GM23338 (cell line): Measurements from ENCODE around the gene CRMP1. TPM values are rescaled to one million over a fixed set of nuclear protein-coding genes. Genes with fewer than 3 reads are reported as not detected.

Experiments
- ATAC-seq: fragments of 200-7000 bp; cut with Tn5 transposase; 3 replicates; pipeline ENCODE4 v1.9.1; 2020
- DNase-seq: peaks from one replicate; pipeline ENCODE4 v3.0.0-alpha.2; 2015; ENCODE audit warnings: low spot score
- H2AFZ ChIP-seq: fragments of 200-600 bp; sonication (generic); 2 replicates; pipeline ENCODE4 v1.8.0; 2016; ENCODE audit warnings: antibody characterized with exemption, mild to moderate bottlenecking, moderate library complexity
- H3F3A ChIP-seq: fragments of 200-600 bp; sonication (generic); replicated peaks from 2 replicates; pipeline ENCODE4 v1.8.0; 2017; ENCODE audit warnings: antibody characterized with exemption, mixed run types, low read depth
- H3K27ac ChIP-seq: fragments of 200-600 bp; sonication (generic); 2 replicates; pipeline ENCODE4 v1.6.1; 2016; ENCODE audit warnings: low read depth
- H3K27me3 ChIP-seq: fragments of 200-600 bp; sonication (generic); 2 replicates; pipeline ENCODE4 v1.8.0; 2016; ENCODE audit warnings: mild to moderate bottlenecking, mixed run types, moderate library complexity; ENCODE audit not compliant: insufficient read depth
- H3K36me3 ChIP-seq: fragments of 200-600 bp; sonication (generic); 2 replicates; pipeline ENCODE4 v1.8.0; 2016; ENCODE audit warnings: mild to moderate bottlenecking; ENCODE audit not compliant: insufficient read depth
- H3K4me1 ChIP-seq: fragments of 200-600 bp; sonication (generic); 2 replicates; pipeline ENCODE4 v1.8.0; 2016; ENCODE audit warnings: mild to moderate bottlenecking, moderate library complexity; ENCODE audit not compliant: insufficient read depth
- H3K4me2 ChIP-seq: fragments of 200-600 bp; sonication (generic); 2 replicates; pipeline ENCODE4 v1.7.1; 2017; ENCODE audit warnings: mixed run types
- H3K4me3 ChIP-seq: fragments of 200-600 bp; sonication (generic); 2 replicates; pipeline ENCODE4 v1.6.1; 2016; ENCODE audit warnings: mixed run types
- H3K79me2 ChIP-seq: fragments of 200-600 bp; sonication (generic); replicated peaks from 2 replicates; pipeline ENCODE4 v1.8.0; 2017; ENCODE audit warnings: mild to moderate bottlenecking; ENCODE audit not compliant: insufficient read depth
- H3K9me2 ChIP-seq: fragments of 200-600 bp; sonication (generic); 2 replicates; pipeline ENCODE4 v1.8.0; 2017; ENCODE audit not compliant: insufficient read depth
- H4K20me1 ChIP-seq: fragments of 200-600 bp; sonication (generic); replicated peaks from 2 replicates; pipeline ENCODE4 v1.8.0; 2017; ENCODE audit warnings: mild to moderate bottlenecking; ENCODE audit not compliant: insufficient read depth
- H3K27ac Mint-ChIP-seq: 2 replicates; pipeline ENCODE4 v1.8.0; 2020; ENCODE audit warnings: inconsistent platforms, mild to moderate bottlenecking, moderate library complexity, mixed read lengths
- H3K27me3 Mint-ChIP-seq: 3 replicates; pipeline ENCODE4 v1.8.0; 2022; ENCODE audit warnings: low read depth, mild to moderate bottlenecking, moderate library complexity, mixed read lengths, inconsistent platforms; ENCODE audit not compliant: insufficient read depth, poor library complexity
- H3K36me3 Mint-ChIP-seq: 3 replicates; pipeline ENCODE4 v1.8.0; 2021; ENCODE audit warnings: low read depth, mild to moderate bottlenecking, inconsistent platforms, moderate library complexity, mixed read lengths
- H3K4me1 Mint-ChIP-seq: 3 replicates; pipeline ENCODE4 v1.8.0; 2020; ENCODE audit warnings: mild to moderate bottlenecking, inconsistent platforms, mixed read lengths
- H3K4me3 Mint-ChIP-seq: 3 replicates; pipeline ENCODE4 v1.8.0; 2021; ENCODE audit warnings: moderate library complexity, mild to moderate bottlenecking, inconsistent platforms, mixed read lengths
- H3K9me3 Mint-ChIP-seq: 3 replicates; pipeline ENCODE4 v1.8.0; 2020; ENCODE audit warnings: moderate library complexity, mild to moderate bottlenecking, inconsistent platforms, mixed read lengths
- EZH2 ChIP-seq: fragments of 200-600 bp; sonication (generic); IDR thresholded peaks from one replicate; pipeline ENCODE4 v1.8.0; 2017; ENCODE audit warnings: antibody characterized with exemption, mild to moderate bottlenecking, low read depth; ENCODE audit not compliant: unreplicated experiment
- EZH2phosphoT487 ChIP-seq: fragments of 200-600 bp; sonication (generic); IDR thresholded peaks from one replicate; pipeline ENCODE4 v1.8.1; 2018; ENCODE audit warnings: antibody characterized with exemption; ENCODE audit not compliant: unreplicated experiment
- NANOG ChIP-seq: IDR thresholded peaks from 2 replicates; pipeline ENCODE4 v1.6.1; 2016; ENCODE audit warnings: antibody characterized with exemption, borderline replicate concordance
- STAT1 ChIP-seq: IDR thresholded peaks from one replicate; pipeline ENCODE4 v1.6.1; 2016; ENCODE audit warnings: antibody characterized with exemption; ENCODE audit not compliant: unreplicated experiment
- ZNF114 ChIP-seq: fragments of 250-450 bp; sonication (Bioruptor Pico); IDR thresholded peaks from 2 replicates; pipeline ENCODE4 v1.5.0; 2020; ENCODE audit warnings: mild to moderate bottlenecking, moderate library complexity
- ZNF331 ChIP-seq: fragments of 250-450 bp; sonication (Bioruptor Pico); IDR thresholded peaks from 2 replicates; pipeline ENCODE4 v1.5.0; 2020; ENCODE audit warnings: low read depth, mild to moderate bottlenecking, moderate library complexity
- polyA plus RNA-seq: library from polyadenylated mRNA; unstranded; fragments of >200 nt; fragmentation: Nextera tagmentation; extraction: Ambion mirVana; gene quantifications from 2 replicates; pipeline ENCODE4 v1.2.1, GENCODE V29; 2016
- total RNA-seq: library from RNA; depleted of rRNA; stranded (reverse); fragments of >200 nt; shearing (Covaris generic); gene quantifications from 2 replicates; pipeline ENCODE4 v1.2.3, GENCODE V29; 2014
- TF ChIP-seq, protein P1 (sequence below), 2 experiments: fragments of 200-600 bp in 1 of 2; sonication (generic) in 1 of 2; conservative IDR thresholded peaks; 2 replicates each; pipeline versions ENCODE4 v1.5.1 to v1.6.1; 2016 to 2017; ENCODE audit warnings: antibody characterized with exemption in 2 of 2, low read depth in 2 of 2, mild to moderate bottlenecking in 2 of 2, moderate library complexity in 1 of 2
- TF ChIP-seq, protein P2 (sequence below): IDR thresholded peaks from one replicate; pipeline ENCODE4 v1.6.1; 2018; ENCODE audit warnings: antibody characterized with exemption; ENCODE audit not compliant: unreplicated experiment
- TF ChIP-seq, protein P3 (sequence below): fragments of 250-450 bp; sonication (Bioruptor Pico); IDR thresholded peaks from 2 replicates; pipeline ENCODE4 v1.5.0; 2020; ENCODE audit warnings: mild to moderate bottlenecking, moderate library complexity

Gene CRMP1
- total and polyA plus RNA-seq, 2 experiments from 2014 or later, result 52.7 to 146 TPM

DNA sequence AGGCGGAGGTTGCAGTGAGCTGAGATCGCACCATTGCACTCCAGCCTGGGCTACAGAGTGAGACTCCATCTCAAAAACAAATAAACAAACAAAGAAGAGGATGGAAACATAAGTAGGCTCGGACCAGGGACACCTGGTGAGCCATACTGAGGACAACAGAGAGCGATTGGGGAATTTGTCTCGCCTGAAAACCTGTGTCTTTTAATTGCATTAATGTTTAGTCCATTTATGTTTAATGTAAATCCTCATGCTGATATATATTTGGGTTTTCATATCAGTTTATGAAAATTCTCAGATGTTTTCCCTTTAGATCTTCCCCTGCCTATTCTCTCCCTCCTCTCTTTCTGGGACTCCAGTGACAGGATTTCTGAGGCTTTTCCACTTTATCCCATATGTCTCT, 97.3 kb downstream of the CRMP1 start:
- Histone ChIP-seq H3K27me3 (no peaks in the 10 kb centered on the region), H3K79me2 (no peaks in the 10 kb centered on the region), H3K4me3 (no peak overlapping the region), H3K4me1 (no peaks in the 10 kb centered on the region), H3K4me2 (no peak overlapping the region), H3F3A (no peaks in the 10 kb centered on the region), H2AFZ (no peak overlapping the region), H3K9me2 (no peaks in the 10 kb centered on the region), H3K36me3 (no peaks in the 10 kb centered on the region), H3K27ac (no peak overlapping the region), H4K20me1 (no peaks in the 10 kb centered on the region; the same call in 1 of the 2 replicates)
- Mint-ChIP-seq H3K36me3 (peaks cover 15% of the 10 kb centered on the region), H3K27me3 (peaks cover 6% of the 10 kb centered on the region), H3K27ac (no peak overlapping the region), H3K4me3 (no peak overlapping the region), H3K9me3 (no peaks in the 10 kb centered on the region), H3K4me1 (no peaks in the 10 kb centered on the region)
- TF ChIP-seq, protein P1, sequence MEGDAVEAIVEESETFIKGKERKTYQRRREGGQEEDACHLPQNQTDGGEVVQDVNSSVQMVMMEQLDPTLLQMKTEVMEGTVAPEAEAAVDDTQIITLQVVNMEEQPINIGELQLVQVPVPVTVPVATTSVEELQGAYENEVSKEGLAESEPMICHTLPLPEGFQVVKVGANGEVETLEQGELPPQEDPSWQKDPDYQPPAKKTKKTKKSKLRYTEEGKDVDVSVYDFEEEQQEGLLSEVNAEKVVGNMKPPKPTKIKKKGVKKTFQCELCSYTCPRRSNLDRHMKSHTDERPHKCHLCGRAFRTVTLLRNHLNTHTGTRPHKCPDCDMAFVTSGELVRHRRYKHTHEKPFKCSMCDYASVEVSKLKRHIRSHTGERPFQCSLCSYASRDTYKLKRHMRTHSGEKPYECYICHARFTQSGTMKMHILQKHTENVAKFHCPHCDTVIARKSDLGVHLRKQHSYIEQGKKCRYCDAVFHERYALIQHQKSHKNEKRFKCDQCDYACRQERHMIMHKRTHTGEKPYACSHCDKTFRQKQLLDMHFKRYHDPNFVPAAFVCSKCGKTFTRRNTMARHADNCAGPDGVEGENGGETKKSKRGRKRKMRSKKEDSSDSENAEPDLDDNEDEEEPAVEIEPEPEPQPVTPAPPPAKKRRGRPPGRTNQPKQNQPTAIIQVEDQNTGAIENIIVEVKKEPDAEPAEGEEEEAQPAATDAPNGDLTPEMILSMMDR (conservative IDR thresholded peaks at IDR 0.05; ENCODE audit: low read depth in 2 of 2), result no peak
- TF ChIP-seq ZNF331 (CRISPR knock-in tag) (no peak), NANOG (no peak), EZH2 (no peak), EZH2phosphoT487 (no peak), STAT1 (no peak), ZNF114 (CRISPR knock-in tag) (no peak)
- TF ChIP-seq, protein P2, sequence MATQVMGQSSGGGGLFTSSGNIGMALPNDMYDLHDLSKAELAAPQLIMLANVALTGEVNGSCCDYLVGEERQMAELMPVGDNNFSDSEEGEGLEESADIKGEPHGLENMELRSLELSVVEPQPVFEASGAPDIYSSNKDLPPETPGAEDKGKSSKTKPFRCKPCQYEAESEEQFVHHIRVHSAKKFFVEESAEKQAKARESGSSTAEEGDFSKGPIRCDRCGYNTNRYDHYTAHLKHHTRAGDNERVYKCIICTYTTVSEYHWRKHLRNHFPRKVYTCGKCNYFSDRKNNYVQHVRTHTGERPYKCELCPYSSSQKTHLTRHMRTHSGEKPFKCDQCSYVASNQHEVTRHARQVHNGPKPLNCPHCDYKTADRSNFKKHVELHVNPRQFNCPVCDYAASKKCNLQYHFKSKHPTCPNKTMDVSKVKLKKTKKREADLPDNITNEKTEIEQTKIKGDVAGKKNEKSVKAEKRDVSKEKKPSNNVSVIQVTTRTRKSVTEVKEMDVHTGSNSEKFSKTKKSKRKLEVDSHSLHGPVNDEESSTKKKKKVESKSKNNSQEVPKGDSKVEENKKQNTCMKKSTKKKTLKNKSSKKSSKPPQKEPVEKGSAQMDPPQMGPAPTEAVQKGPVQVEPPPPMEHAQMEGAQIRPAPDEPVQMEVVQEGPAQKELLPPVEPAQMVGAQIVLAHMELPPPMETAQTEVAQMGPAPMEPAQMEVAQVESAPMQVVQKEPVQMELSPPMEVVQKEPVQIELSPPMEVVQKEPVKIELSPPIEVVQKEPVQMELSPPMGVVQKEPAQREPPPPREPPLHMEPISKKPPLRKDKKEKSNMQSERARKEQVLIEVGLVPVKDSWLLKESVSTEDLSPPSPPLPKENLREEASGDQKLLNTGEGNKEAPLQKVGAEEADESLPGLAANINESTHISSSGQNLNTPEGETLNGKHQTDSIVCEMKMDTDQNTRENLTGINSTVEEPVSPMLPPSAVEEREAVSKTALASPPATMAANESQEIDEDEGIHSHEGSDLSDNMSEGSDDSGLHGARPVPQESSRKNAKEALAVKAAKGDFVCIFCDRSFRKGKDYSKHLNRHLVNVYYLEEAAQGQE, result no peak
- TF ChIP-seq, protein P3, sequence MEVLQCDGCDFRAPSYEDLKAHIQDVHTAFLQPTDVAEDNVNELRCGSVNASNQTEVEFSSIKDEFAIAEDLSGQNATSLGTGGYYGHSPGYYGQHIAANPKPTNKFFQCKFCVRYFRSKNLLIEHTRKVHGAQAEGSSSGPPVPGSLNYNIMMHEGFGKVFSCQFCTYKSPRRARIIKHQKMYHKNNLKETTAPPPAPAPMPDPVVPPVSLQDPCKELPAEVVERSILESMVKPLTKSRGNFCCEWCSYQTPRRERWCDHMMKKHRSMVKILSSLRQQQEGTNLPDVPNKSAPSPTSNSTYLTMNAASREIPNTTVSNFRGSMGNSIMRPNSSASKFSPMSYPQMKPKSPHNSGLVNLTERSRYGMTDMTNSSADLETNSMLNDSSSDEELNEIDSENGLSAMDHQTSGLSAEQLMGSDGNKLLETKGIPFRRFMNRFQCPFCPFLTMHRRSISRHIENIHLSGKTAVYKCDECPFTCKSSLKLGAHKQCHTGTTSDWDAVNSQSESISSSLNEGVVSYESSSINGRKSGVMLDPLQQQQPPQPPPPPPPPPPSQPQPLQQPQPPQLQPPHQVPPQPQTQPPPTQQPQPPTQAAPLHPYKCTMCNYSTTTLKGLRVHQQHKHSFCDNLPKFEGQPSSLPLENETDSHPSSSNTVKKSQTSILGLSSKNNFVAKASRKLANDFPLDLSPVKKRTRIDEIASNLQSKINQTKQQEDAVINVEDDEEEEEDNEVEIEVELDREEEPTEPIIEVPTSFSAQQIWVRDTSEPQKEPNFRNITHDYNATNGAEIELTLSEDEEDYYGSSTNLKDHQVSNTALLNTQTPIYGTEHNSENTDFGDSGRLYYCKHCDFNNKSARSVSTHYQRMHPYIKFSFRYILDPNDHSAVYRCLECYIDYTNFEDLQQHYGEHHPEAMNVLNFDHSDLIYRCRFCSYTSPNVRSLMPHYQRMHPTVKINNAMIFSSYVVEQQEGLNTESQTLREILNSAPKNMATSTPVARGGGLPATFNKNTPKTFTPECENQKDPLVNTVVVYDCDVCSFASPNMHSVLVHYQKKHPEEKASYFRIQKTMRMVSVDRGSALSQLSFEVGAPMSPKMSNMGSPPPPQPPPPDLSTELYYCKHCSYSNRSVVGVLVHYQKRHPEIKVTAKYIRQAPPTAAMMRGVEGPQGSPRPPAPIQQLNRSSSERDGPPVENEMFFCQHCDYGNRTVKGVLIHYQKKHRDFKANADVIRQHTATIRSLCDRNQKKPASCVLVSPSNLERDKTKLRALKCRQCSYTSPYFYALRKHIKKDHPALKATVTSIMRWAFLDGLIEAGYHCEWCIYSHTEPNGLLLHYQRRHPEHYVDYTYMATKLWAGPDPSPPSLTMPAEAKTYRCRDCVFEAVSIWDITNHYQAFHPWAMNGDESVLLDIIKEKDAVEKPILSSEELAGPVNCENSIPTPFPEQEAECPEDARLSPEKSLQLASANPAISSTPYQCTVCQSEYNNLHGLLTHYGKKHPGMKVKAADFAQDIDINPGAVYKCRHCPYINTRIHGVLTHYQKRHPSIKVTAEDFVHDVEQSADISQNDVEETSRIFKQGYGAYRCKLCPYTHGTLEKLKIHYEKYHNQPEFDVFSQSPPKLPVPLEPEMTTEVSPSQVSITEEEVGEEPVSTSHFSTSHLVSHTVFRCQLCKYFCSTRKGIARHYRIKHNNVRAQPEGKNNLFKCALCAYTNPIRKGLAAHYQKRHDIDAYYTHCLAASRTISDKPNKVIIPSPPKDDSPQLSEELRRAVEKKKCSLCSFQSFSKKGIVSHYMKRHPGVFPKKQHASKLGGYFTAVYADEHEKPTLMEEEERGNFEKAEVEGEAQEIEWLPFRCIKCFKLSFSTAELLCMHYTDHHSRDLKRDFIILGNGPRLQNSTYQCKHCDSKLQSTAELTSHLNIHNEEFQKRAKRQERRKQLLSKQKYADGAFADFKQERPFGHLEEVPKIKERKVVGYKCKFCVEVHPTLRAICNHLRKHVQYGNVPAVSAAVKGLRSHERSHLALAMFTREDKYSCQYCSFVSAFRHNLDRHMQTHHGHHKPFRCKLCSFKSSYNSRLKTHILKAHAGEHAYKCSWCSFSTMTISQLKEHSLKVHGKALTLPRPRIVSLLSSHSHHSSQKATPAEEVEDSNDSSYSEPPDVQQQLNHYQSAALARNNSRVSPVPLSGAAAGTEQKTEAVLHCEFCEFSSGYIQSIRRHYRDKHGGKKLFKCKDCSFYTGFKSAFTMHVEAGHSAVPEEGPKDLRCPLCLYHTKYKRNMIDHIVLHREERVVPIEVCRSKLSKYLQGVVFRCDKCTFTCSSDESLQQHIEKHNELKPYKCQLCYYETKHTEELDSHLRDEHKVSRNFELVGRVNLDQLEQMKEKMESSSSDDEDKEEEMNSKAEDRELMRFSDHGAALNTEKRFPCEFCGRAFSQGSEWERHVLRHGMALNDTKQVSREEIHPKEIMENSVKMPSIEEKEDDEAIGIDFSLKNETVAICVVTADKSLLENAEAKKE, result no peak
- ATAC-seq (no peak), DNase-seq (no peak)
